GM18517 (cell line): ENCODE results near the gene GCK.

ENCODE experiments used
- ATAC-seq: cut with Tn5 transposase; IDR thresholded peaks from one replicate; pipeline ENCODE4 v1.9.1; 2021; ENCODE audit warnings: mild to moderate bottlenecking, moderate library complexity; ENCODE audit not compliant: unreplicated experiment

GCK gene

DNA sequence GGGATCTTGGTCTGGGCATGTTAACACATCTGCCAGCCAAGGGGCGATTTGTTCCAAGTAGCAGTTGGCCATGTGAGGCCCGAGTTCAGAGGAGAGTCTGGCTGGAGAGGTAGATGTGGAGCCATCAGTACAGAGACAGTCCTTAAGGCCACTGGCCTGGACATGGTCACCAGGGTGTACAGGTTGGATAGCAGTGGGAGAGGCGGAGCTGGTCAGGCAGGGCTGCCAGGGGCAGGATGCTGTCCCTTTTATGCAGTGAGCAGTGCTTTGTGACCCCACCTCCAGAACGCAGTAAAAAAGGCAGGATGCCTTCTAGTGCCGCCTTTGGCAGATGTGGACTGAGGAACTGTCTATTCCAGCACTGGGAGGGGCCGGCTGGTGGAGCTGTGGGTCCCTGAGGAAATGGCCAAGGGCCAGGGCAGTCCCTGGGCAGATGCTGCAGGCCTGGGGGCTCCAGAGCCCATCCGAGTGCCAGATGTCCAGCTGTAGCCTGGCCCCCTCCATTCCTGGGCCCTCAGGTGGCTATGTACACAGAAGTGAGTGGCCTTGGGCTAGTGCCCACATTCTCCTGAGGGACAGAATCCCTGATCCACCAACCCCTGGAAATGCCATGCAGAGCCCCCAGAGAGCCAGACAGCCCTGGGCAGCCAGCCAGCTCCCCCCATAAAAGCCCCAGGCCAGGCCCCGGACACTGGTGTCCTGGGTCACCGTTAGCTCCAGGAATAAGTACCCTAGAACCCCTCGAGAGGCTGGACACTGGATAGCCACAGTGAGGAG, 31.0 kb downstream of the GCK start:
- no peak for ATAC-seq

DNA sequence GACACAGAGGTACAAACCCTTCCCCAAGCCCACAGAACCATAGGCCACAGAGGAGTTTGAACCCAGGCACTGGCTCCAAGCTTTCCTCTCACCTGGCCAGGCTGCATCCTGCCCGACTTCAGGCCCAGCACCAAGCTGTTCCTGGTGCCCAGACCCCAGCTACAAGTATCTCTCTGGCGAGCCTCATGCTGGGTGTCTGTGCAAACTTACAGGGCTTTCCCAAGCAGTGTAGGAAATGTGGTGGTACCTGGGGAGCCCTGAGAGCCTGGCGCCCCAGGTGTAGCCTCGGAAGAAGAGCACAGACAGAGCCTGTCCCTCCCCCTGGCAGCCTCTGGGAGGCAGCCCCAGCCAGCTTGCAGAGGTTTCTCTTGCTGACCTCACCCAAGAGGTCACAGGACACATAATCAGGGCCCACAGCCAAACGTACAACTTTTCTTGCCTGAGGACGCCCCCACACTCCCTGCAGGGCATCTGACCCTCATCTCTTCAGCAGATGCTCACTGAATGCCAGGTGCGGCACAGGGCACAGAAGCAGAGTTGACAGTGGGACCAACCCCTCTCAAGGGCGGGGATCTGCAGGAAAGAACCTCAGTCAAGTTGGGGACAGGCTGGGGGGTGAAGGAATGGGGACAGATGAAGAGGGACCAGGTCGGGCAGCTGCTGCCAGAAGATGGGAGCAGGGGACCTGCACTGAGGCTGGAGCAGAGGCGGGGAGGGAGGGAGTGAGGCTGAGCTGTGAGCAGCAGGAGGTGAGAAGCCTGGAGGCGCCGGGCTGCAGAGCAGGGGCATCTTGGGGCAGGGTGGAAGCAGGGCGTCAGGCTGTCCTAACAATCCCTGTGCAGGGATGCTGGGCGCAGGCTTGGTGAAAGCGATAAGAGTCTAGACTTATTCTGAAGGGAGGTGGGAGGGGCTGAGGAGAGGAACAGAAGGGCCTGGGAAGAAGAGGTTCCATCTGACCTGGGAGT, 31.8 kb downstream of the GCK start:
- ATAC-seq = no peak

GRCh38 chr7:44156453-44157010, 32.7 kb downstream of the GCK start:
- no peak for ATAC-seq

DNA sequence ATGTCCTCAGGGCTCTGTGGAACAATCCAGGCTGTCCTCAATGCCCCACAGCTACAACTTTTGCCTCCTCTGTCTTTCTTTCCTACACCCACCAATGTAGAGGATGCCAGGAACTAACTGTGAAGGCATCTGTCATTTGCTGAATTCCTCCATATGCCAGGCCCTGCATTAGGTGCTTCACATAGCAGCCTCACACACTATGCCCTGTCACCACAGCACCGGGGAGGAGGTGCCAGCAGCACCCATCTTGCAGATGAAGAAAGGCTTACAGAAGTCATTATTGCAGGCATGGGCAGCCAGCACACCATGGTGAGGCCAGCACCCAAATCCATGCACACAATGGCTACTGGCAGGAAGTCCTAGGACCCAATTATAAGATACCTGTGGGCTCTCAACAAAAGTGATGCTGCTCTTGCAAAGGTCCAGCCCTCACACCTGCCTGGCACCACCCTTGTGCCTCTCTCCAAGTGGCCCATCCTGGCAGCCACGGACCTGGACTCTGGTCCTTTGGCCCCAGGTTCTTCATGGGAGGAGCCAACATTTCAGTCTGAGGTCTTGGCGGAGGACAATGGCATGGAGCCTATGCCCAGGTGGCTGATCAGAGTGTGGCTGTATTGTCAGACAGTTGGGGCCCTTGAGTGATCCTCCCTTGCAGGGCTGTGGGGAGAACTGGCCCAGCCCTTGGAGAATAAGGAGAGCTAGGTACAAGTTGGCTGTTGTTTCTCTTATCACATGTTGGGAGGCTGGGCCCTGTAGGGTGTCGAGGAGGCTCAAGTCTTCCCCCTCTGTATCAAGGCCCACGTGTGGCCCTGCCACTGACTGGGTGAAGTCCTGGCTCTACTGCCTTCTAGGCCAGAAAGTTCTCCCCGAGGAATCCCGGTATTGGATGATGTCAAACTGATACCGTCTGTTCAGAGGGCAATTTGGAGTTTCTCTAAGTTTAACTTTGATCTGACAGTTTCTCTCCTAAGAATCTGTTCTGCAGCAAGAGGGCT, 33.8 kb downstream of the GCK start:
- ATAC-seq = no peak

DNA sequence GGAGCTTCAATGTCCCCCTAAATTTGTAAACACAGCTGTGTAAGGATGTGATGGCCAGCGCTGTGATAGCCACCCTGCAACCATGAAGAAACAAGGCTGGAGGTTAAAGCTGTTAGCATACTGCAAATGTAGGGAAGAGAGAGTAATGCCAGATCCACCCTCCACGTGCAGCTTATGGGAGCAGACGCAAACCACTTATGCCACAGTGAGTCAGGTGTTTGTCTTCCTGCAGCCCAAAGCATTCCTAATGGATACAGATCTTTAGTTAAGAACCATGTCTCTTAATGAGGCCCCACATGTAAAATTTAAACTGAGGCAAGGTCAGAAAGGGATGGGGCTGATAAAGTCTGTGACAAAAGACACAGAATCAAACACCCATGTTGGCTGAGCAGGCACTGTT, 34.5 kb downstream of the GCK start:
- no peak for ATAC-seq

- no peak for ATAC-seq
These were observed 35.3 kb downstream of the GCK start for GRCh38 chr7:44153948-44154335.

GRCh38 chr7:44152971-44153947, 36.0 kb downstream of the GCK start:
- ATAC-seq = no peak

DNA sequence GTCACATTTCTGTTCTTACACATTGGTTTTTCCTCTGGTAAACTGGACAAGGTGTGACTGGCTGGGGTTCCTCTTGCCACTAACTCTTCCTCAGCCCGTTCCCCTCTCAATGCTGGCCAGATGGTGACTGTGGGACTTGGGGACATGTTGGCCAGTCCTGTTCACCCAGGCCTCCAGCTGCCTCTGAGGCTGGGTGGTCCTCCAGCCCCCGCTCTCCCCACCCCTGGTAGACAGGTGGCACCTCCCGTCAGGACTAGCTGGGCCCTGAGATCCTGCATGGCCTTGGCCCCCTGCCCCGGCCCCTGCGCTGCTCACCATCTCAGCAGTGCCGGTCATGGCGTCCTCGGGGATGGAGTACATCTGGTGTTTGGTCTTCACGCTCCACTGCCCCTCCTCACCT, 37.3 kb downstream of the GCK start:
- ATAC-seq = no peak

DNA sequence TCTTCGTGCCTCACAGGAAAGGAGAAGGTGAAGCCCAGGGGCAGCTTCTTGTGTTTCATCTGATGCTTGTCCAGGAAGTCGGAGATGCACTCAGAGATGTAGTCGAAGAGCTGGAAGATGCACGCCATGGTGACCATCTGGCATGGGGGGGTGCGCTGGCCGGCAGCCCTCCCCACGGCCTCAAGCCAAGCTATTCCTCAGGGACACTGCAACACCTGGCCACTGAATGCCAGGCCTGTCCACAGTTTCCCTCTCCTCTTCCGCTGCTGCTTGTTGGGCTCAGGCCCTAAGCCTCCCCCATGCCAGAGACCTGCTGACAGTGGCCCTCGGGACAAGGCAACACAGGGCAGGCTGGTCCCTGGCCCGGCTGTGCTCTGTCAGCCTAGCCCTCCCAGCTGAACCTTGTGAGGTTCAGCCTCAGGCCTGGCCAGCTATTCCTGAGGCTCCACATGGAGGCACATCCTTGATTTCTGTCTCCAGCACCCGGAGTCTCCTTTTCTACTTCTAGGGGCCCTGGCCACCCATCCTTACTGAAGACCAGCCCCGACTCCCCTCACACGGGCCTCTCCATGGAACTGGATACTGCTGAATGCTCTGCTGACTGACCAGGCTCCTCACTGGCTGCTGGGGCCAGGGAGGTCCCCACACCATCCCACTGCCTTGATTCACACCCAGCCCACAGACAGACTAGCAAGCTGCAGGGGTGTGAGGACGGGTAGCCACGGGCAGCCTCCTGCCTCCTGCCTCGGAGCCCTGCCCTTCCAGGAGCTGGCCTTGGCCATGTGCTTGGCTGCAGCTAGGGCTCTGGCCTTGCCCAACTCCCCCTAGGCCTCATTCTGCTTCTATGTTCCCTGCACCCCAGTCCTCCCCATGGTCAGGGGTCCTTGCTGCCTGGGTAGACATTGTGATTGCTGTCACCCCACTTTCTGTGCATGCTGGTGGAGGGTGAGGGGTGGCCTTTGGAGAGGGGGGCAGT, 38.0 kb downstream of the GCK start:
- ATAC-seq = no peak

GRCh38 chr7:44150466-44150832, 38.8 kb downstream of the GCK start:
- ATAC-seq = no peak

DNA sequence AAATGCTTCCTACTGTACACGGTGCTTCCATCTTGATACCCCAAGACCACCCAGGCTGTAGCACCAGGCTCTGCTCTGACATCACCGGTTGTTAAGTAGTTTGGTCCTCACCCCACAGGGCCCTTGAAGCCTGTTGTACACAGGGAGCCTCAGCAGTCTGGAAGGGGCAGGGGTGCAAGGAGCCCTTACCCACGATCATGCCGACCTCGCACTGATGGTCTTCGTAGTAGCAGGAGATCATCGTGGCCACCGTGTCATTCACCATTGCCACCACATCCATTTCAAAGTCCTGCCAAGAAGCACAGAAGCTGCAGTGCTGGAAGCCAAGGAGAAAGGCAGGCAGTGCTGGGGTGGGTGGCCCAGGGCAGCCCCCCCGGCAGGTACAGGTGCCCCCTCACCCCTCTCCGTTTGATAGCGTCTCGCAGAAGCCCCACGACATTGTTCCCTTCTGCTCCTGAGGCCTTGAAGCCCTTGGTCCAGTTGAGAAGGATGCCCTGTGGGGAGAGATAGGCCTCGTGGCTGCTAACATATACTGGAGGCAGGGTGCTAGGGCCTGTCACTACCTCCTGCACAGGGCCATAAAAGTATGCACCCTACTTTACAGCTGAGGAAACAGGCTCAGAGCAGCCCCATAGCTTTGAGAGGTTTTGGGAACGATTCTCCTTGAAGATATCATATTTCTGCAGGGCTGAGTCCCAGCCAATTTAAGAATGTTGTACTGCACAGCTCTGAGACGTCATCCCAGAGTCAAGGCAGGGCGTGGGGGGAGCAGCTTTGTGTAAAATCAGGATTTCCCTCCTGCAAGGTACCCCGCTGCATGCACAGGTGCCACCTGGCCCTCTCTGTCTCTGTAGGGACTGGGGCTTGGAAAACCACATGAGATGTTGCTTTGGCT, 39.4 kb downstream of the GCK start:
- no peak for ATAC-seq

DNA sequence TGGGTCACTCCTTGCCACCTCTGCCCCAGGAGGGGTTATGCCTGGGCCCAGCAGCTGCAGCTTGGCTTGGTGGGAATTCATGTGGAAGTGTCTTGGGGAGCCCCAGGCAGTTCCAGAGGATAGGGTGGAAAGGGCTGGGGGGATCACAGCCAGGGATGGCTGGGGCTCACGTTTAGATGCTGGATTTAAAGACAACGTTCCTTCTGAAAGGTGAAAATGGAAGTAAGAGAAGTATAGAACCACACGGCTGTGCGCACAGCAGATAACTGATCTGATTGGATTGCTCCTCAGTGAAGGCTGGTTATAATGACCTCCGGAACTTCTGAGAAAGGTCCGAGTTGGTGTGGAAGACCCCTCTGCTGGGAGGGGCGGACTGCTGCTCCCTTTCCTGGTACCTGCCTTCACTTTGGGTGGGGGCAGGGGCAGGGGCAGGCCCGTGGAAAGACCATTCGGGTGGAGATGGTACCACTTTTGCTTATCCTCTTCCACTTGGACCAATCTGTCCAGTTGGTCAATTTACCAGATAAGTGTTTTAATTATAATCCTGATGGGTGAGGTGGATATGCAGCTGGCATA, 40.2 kb downstream of the GCK start:
- no peak for ATAC-seq

DNA sequence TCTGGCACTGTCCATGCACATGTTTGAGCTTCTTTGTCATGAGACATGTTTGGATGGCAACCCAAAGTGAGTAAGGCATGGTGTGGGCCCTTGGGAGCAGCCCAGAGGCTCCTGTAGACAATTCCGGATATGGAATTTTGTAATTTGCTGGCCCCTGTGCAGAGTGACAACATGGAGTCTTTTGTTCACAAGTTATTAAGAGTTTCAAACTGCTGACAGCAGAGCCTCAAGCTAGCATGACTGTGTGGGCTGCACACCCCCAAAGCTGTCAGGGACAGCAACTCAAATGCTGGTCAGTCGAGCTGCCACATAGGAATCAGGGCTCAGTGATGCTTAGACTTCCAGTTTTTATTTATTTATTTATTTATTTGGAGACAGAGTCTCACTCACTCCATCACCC, 41.1 kb downstream of the GCK start:
- ATAC-seq = no peak

DNA sequence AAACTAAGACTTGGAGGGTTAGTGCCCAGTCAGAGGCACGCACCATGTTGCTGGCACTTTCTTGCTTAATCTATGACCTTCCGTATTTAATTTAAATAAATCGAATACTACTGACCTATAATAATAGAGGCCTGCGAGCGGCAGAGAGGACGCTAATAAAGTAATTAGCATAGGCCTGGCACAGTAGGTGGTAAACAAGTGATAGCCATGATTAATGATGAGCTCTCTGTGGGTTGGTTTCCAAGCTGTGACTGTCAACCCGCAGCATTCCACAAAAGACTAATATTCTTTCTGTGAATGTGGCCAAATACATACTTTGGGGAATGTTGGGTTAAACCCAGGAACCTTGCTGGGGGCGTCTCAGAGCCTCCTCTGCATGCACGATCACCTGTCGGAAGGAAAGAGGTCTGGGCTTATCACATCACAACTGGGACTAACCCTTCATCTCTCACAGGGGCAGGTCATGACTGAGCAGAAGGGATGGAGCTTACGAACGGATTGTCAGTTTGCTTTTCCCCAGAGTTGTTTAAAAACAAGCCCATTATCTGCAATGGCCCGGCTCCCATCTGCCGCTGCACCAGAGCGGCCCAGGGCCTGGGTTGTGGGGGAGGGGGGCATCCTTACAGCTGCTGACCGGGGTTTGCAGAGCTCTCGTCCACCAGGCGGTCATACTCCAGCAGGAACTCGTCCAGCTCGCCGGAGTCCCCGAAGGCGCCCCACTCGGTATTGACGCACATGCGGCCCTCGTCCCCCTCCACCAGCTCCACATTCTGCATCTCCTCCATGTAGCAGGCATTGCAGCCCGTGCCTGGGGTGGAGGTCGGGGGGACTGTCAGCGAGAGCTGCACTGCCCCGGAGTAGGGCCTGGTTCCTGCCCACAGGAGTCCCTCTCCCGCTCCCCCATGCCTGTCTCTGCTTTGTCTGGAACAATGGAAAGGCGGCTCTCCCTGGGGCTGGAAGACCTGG, 41.9 kb downstream of the GCK start:
- no peak for ATAC-seq

GRCh38 chr7:44145969-44146911, 43.0 kb downstream of the GCK start:
- no peak for ATAC-seq
